Esophagus muscularis mucosa (tissue), 4 donors: ENCODE data around the gene CTCF. TPM values are rescaled to one million over a fixed set of nuclear protein-coding genes. Genes with fewer than 3 reads are reported as not detected.

Experiments
- DNase-seq: peaks from one replicate; pipeline ENCODE4 v3.0.0-alpha.2; 2017; ENCODE audit errors: extremely low spot score
- H3K27ac ChIP-seq, 4 donors: fragments of 200-600 bp; sonication (generic); replicated peaks in 1 of 4; 1 replicate in 3 of 4; 2 replicates in 1 of 4; pipeline ENCODE4 v1.5.1; 2016 to 2019; ENCODE audit warnings: mild to moderate bottlenecking in 1 of 4
- H3K27me3 ChIP-seq, 4 donors: fragments of 200-600 bp; sonication (generic); one replicate each; pipeline versions ENCODE4 v1.5.1 to v1.6.0; 2016 to 2019
- H3K36me3 ChIP-seq, 4 donors: fragments of 200-600 bp; sonication (generic); one replicate each; pipeline ENCODE4 v1.5.1; 2016 to 2019
- H3K4me1 ChIP-seq, 4 donors: fragments of 200-600 bp; sonication (generic); one replicate each; pipeline ENCODE4 v1.5.1; 2016 to 2019
- H3K4me3 ChIP-seq, 4 donors: fragments of 200-600 bp; sonication (generic); 1 replicate in 2 of 4; 2 replicates in 2 of 4; pipeline ENCODE4 v1.5.1; 2016 to 2019; ENCODE audit warnings: mild to moderate bottlenecking in 4 of 4, moderate library complexity in 1 of 4
- H3K9me3 ChIP-seq, 4 donors: fragments of 200-600 bp; sonication (generic); 1 replicate in 3 of 4; 2 replicates in 1 of 4; pipeline ENCODE4 v1.5.1; 2016 to 2019
- EP300 ChIP-seq: sonication (generic); formaldehyde crosslinking; IDR thresholded peaks from one replicate; pipeline ENCODE4 v1.6.1; 2017; ENCODE audit warnings: antibody characterized with exemption
- POLR2A ChIP-seq: fragments of 450-650 bp; IDR thresholded peaks from one replicate; pipeline ENCODE4 v1.6.1; 2017; ENCODE audit warnings: antibody characterized with exemption, moderate library complexity, mild to moderate bottlenecking, low read depth
- POLR2AphosphoS5 ChIP-seq, 2 donors: sonication (generic); formaldehyde crosslinking; IDR thresholded peaks; one replicate each; pipeline ENCODE4 v1.6.1; 2017; ENCODE audit warnings: antibody characterized with exemption in 2 of 2
- WGBS: methylation state at CpG from one replicate; pipeline ENCODE4 v1.1.5; 2018; 5-methylcytosine and 5-hydroxymethylcytosine counted together
- intact Hi-C: fragments of 100-400 bp; cut with DNase I; formaldehyde crosslinking; loops from one replicate; pipeline ENCODE4 v1.15.1; 2023
- total RNA-seq, 4 donors: library from RNA; depleted of rRNA; stranded (reverse); fragments of >200 nt; gene quantifications; one replicate each; pipeline versions ENCODE4 v1.1.0 to v1.2.1, GENCODE V29; 2016
- TF ChIP-seq, protein P1 (sequence below), 3 experiments: fragments of 200-600 bp in 2 of 3; fragments of 450-650 bp in 1 of 3; sonication (generic) in 2 of 3; IDR thresholded peaks; one replicate each; pipeline ENCODE4 v1.5.1; 2017 to 2019; ENCODE audit warnings: antibody characterized with exemption in 3 of 3, mild to moderate bottlenecking in 2 of 3, moderate library complexity in 1 of 3

CTCF gene
- total RNA-seq, 4 donors from 2014 or later = 27.5 to 46.3 (median 38.5) TPM

DNA sequence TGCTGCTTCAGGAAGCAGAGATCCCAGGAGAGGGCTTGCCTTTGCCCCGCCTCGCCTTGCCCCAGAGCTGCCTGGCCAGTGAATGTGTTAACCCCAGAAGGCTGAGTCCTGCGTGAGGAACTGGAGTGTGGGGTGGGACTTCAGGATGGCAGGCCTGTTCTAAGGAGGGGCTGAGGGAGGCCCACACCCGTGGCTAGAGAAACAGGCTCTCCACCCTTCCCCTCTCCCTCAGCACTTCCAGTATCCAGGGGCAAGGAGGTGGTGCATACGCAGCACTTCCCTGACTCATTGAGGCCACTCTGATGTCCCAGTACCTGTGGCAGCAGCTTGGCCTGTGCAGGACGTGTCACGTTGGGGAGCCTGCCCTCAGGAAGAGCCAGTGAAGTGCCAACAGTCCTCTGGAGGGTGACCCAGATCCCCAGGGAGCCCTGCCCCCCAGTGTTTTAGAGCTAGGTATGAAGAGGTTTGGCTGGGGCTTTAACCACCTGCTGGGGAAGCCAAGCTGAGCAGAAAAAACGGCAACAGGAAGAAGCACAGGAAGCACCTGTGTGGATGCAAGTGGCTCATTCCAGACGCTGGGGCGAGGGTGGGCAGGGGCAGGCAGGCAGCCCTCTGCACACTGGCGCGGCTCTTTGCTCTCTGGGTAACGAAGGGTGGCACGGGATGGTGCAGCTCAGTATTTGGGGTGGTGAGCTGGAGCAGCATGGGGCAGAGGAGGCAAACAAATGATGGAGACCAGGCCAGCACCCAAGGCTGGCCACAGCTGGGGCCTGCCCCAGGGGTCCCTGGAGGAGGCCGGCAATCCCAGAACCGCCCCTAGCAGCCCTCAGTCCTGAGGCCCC lies 14.7 kb upstream of the CTCF start:
- WGBS = 52% methylated on average over 11 of the region's 16 CpGs
- Histone ChIP-seq H3K4me3 (no peak overlapping the region), H3K27ac (peak overlapping the region; percentile 20 to 60 (median 40)), H3K27me3 (no peaks in the 10 kb centered on the region), H3K9me3 (no peaks in the 10 kb centered on the region), H3K36me3 (peaks cover 18 to 69% (median 63%) of the 10 kb centered on the region in 4 donors), H3K4me1 (peaks cover 41 to 69% (median 59%) of the 10 kb centered on the region in 4 donors)
- peak; percentile 86 for DNase-seq
- intact Hi-C loops = no loop called here
- TF ChIP-seq, protein P1, sequence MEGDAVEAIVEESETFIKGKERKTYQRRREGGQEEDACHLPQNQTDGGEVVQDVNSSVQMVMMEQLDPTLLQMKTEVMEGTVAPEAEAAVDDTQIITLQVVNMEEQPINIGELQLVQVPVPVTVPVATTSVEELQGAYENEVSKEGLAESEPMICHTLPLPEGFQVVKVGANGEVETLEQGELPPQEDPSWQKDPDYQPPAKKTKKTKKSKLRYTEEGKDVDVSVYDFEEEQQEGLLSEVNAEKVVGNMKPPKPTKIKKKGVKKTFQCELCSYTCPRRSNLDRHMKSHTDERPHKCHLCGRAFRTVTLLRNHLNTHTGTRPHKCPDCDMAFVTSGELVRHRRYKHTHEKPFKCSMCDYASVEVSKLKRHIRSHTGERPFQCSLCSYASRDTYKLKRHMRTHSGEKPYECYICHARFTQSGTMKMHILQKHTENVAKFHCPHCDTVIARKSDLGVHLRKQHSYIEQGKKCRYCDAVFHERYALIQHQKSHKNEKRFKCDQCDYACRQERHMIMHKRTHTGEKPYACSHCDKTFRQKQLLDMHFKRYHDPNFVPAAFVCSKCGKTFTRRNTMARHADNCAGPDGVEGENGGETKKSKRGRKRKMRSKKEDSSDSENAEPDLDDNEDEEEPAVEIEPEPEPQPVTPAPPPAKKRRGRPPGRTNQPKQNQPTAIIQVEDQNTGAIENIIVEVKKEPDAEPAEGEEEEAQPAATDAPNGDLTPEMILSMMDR (IDR thresholded peaks at IDR 0.05) = no peak
- peak; percentile 16 to 39 for TF ChIP-seq POLR2AphosphoS5 (IDR thresholded peaks at IDR 0.05)

DNA sequence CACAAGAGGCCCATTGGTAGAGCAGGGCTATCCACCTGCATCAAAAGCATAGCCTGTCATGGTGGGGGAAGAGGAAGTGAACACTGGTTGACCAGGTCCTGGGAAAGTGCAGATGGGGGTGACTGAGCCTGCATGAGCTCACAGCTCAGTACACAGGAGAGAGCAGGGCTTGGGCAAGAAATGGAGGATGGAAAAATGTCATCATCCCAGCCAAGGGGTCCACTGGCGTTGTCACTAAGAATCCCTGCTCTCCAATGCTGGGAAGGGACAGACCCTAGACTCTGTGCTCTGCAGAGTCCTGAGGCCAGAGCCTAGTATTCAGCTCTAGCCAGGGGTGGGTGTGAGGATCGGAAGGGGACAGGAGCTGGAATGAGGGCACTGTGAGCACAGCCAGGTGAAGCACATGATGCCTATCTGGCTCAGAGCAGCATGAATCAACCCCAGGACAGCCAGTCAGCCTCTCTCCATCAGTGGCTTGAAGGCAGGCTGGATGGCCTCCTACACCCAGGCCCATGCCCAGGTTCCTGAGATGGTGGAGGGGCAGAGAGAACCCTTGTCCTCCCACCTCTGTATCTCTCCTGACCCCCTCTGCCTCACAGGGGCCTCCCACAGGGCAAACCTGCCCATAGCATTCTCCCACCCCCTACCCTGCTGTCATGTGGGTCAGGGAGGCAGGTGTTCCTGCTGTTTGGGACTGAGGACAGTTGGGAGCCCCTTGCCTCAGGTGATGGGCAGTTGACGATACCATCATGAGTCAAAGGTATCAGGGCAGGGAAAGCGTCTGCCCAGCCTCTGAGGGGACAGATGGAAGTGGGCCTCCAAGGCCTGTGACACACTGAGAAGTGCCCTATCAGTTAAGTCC lies 13.8 kb upstream of the CTCF start:
- peak; percentile 81 for DNase-seq
- intact Hi-C loops = no loop called here
- 85% methylated on average over 4 of the region's 4 CpGs for WGBS
- Histone ChIP-seq H3K4me3 (no peak overlapping the region), H3K36me3 (peaks cover 18 to 61% (median 54%) of the 10 kb centered on the region in 4 donors), H3K27me3 (no peaks in the 10 kb centered on the region), H3K9me3 (no peaks in the 10 kb centered on the region), H3K27ac (peak overlapping the region in 2 of 4 donors; percentile 5 to 60), H3K4me1 (peaks cover 41 to 76% (median 62%) of the 10 kb centered on the region in 4 donors)
- TF ChIP-seq EP300 (no peak), POLR2A (no peak)
- TF ChIP-seq, protein P1 (IDR thresholded peaks at IDR 0.05) = no peak

DNA sequence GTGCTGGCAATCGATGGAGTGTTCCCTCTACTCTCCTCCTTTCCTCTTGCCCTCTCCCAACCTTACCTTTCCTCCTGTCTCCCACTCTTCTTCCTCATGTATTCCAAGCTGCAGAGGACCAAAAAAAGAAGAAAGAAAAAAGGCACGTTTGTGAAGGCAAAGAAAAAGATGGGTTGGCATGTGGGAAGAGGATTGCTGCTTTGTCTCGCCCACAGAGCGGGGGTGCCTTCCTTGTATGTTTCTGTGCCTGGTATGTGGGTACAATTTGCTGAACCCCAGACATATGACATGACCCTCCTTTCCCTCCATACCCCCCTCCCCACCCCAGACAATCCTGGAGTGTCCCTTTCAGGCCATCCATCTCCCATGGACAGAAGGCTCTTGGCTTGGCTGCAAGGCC lies 13.1 kb upstream of the CTCF start:
- H3K36me3 ChIP-seq = peaks cover 17 to 53% (median 47%) of the 10 kb centered on the region in 4 donors
- WGBS = 84% methylated on average over 4 of the region's 4 CpGs
- no peak overlapping the region for H3K4me3 ChIP-seq
- DNase-seq = no peak
- intact Hi-C loops = no loop called here
- no peak overlapping the region for H3K27ac ChIP-seq
- TF ChIP-seq EP300 (no peak), POLR2AphosphoS5 (IDR thresholded peaks at IDR 0.05) (no peak), POLR2A (no peak)
- TF ChIP-seq, protein P1 (IDR thresholded peaks at IDR 0.05) = no peak
- H3K4me1 ChIP-seq = peaks cover 37 to 71% (median 60%) of the 10 kb centered on the region in 4 donors
- no peaks in the 10 kb centered on the region for H3K27me3 ChIP-seq
- no peaks in the 10 kb centered on the region for H3K9me3 ChIP-seq

DNA sequence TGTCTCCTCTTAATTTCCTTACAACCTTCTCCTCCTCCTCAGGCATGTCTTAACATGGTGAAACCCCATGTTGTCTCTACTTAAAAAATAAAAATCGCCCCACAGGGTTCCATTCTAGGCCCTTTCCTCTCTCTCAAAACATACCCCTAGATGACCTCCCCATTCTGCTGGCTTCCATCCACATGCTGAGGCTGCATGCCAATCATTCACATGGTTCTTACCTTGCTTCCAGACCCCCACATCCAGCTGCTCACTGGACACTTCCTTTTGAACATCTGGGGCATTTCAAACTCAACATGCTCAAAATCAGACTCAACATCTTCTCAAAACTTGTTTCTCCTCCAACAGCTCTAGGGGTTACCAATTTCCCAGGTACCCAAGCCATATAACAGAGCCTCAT lies 12.4 kb upstream of the CTCF start:
- 65% methylated on average over 1 of the region's 1 CpG for WGBS
- Histone ChIP-seq H3K27ac (no peak overlapping the region), H3K27me3 (no peaks in the 10 kb centered on the region), H3K9me3 (no peaks in the 10 kb centered on the region), H3K36me3 (peaks cover 10 to 46% (median 40%) of the 10 kb centered on the region in 4 donors), H3K4me3 (no peak overlapping the region), H3K4me1 (peaks cover 30 to 64% (median 54%) of the 10 kb centered on the region in 4 donors)
- intact Hi-C loops = no loop called here
- no peak for DNase-seq
- no peak for TF ChIP-seq POLR2A
- TF ChIP-seq EP300 = no peak
- TF ChIP-seq, protein P1 (IDR thresholded peaks at IDR 0.05) = no peak
- TF ChIP-seq POLR2AphosphoS5 (IDR thresholded peaks at IDR 0.05) = no peak
